Cardiac muscle cell (in vitro differentiated cells and primary cell): ENCODE results near the gene RAPGEF3. TPM values are rescaled to one million over a fixed set of nuclear protein-coding genes. Genes with fewer than 3 reads are reported as not detected.

ENCODE experiments used
- DNase-seq, 2 donors: peaks; one replicate each; pipeline versions ENCODE4 v3.0.0 to v3.0.0-alpha.2; 2010 to 2017; ENCODE audit warnings: low read depth in 1 of 2, low spot score in 1 of 2
- H3K27ac ChIP-seq: fragments of 200-600 bp; sonication (generic); 2 replicates; pipeline ENCODE4 v1.5.1; 2016
- H3K27me3 ChIP-seq: fragments of 200-600 bp; sonication (generic); 2 replicates; pipeline ENCODE4 v1.6.0; 2016; ENCODE audit warnings: control low read depth
- H3K36me3 ChIP-seq: fragments of 200-600 bp; sonication (generic); 2 replicates; pipeline ENCODE4 v1.5.1; 2016; ENCODE audit warnings: control low read depth
- H3K4me1 ChIP-seq: fragments of 200-600 bp; sonication (generic); 2 replicates; pipeline ENCODE4 v1.8.1; 2017; ENCODE audit warnings: low read depth, mild to moderate bottlenecking, mixed run types
- H3K4me3 ChIP-seq: fragments of 200-600 bp; sonication (generic); 2 replicates; pipeline ENCODE4 v1.5.1; 2016; ENCODE audit warnings: mild to moderate bottlenecking
- H3K9me3 ChIP-seq: fragments of 200-600 bp; sonication (generic); 2 replicates; pipeline ENCODE4 v1.5.1; 2017; ENCODE audit warnings: low read depth, mild to moderate bottlenecking, control low read depth
- polyA plus RNA-seq: library from polyadenylated mRNA; unstranded; fragments of >200 nt; fragmentation: Nextera tagmentation; extraction: Ambion mirVana; gene quantifications from 2 replicates; pipeline ENCODE4 v1.2.1, GENCODE V29; 2016
- total RNA-seq: library from RNA; depleted of rRNA; stranded (reverse); fragments of >200 nt; gene quantifications from 2 replicates; pipeline ENCODE4 v1.2.3, GENCODE V29; 2016
- TF ChIP-seq, protein P1 (sequence below): IDR thresholded peaks from 2 replicates; pipeline ENCODE4 v1.5.1; 2012; ENCODE audit warnings: low read depth, mild to moderate bottlenecking, low read length

The RAPGEF3 gene
- total and polyA plus RNA-seq, 2 experiments from 2014 or later, result 3.3 to 8.8 TPM

- no peaks in the 10 kb centered on the region for H3K9me3 ChIP-seq
- TF ChIP-seq, protein P1, sequence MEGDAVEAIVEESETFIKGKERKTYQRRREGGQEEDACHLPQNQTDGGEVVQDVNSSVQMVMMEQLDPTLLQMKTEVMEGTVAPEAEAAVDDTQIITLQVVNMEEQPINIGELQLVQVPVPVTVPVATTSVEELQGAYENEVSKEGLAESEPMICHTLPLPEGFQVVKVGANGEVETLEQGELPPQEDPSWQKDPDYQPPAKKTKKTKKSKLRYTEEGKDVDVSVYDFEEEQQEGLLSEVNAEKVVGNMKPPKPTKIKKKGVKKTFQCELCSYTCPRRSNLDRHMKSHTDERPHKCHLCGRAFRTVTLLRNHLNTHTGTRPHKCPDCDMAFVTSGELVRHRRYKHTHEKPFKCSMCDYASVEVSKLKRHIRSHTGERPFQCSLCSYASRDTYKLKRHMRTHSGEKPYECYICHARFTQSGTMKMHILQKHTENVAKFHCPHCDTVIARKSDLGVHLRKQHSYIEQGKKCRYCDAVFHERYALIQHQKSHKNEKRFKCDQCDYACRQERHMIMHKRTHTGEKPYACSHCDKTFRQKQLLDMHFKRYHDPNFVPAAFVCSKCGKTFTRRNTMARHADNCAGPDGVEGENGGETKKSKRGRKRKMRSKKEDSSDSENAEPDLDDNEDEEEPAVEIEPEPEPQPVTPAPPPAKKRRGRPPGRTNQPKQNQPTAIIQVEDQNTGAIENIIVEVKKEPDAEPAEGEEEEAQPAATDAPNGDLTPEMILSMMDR, result no peak
- no peak overlapping the region for H3K4me3 ChIP-seq
- H3K27me3 ChIP-seq, result no peaks in the 10 kb centered on the region
- DNase-seq, result no peak
- no peaks in the 10 kb centered on the region for H3K36me3 ChIP-seq
- H3K27ac ChIP-seq, result peak overlapping the region; percentile 35
- peaks cover 34% of the 10 kb centered on the region for H3K4me1 ChIP-seq
These were observed 44.7 kb upstream of the RAPGEF3 start for GRCh38 chr12:47803191-47803875.

- H3K36me3 ChIP-seq, result peaks cover under 1% of the 10 kb centered on the region
- H3K27me3 ChIP-seq, result no peaks in the 10 kb centered on the region
- H3K4me1 ChIP-seq, result peaks cover 23% of the 10 kb centered on the region
- H3K27ac ChIP-seq, result peak overlapping the region; percentile 36
- H3K9me3 ChIP-seq, result no peaks in the 10 kb centered on the region
- TF ChIP-seq, protein P1, result peak; percentile 40
- DNase-seq, result no peak
- no peak overlapping the region for H3K4me3 ChIP-seq
These were observed 43.6 kb upstream of the RAPGEF3 start for GRCh38 chr12:47802312-47802711.

GRCh38 chr12:47801904-47802246, 43.2 kb upstream of the RAPGEF3 start:
- Histone ChIP-seq H3K9me3 (no peaks in the 10 kb centered on the region), H3K4me1 (peaks cover 19% of the 10 kb centered on the region), H3K4me3 (no peak overlapping the region), H3K27ac (no peak overlapping the region), H3K27me3 (no peaks in the 10 kb centered on the region), H3K36me3 (peaks cover 4% of the 10 kb centered on the region)
- no peak for DNase-seq
- TF ChIP-seq, protein P1, result no peak

DNA sequence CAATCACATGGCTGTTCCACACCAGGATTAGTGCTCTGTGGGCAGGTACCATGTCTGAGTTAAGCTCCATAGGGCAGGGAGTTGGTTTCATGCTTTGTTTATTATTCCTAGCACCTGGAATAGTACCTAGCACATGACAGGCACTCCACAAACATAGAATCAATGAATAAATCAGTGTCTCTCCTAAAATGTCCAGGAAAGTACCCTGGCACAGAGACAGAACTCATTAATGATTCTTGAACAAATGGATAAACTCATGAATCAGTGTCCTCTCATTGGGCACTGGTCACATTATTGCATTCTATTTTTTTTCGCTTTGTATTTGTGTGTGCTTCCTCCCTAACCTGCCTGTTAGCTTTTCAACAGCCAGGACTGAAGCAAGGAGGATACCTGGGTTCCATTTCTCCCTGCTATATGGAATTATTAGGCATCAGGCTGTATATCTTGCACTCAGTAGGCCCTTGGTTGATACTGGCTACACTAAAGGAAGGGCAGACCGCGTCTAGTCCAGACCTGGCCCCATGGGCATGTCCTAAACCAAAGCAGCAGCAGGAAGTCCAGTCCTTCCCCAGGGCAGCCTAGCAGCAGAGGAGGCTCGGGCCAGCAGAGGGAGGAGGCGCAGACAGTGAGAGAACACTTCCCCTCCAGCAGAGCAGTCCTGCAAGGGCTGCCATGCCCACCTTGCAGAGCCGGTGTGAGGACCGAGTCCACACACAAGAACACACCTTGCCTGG, 42.7 kb upstream of the RAPGEF3 start:
- Histone ChIP-seq H3K9me3 (no peaks in the 10 kb centered on the region), H3K27ac (peak overlapping the region; percentile 12), H3K4me1 (peaks cover 18% of the 10 kb centered on the region), H3K4me3 (no peak overlapping the region), H3K27me3 (no peaks in the 10 kb centered on the region), H3K36me3 (peaks cover 8% of the 10 kb centered on the region)
- TF ChIP-seq, protein P1, result peak; percentile 23
- no peak for DNase-seq

DNA sequence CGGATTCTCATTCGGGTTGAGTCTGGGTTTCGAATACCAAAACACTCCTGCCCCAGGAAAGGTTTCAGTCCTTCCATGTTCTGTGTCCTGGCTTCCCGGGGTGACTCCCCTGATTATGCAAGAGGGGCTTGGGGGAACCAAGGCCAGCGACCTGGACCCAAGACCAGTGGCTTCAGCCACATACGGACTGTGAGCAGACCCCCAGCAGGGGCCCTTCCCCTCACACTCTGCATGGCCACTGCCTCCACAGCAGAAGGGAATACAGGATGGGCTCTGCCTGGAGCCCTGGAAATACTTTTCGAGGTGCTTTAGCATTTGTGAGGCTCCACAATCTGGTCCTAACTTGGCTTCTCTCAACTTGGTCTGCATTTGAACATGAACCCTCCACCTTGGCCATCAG, 41.9 kb upstream of the RAPGEF3 start:
- Histone ChIP-seq H3K27ac (no peak overlapping the region), H3K27me3 (no peaks in the 10 kb centered on the region), H3K4me1 (peaks cover 15% of the 10 kb centered on the region), H3K36me3 (peaks cover 10% of the 10 kb centered on the region), H3K9me3 (no peaks in the 10 kb centered on the region), H3K4me3 (no peak overlapping the region)
- DNase-seq, result no peak
- TF ChIP-seq, protein P1, result no peak
